GM19025 (cell line): Measurements from ENCODE around the gene PTGER1.
"Not testable (repeated sequence)": the region's sequence is repeated elsewhere in the genome, so short reads cannot be mapped to it uniquely, and the experiment has no call there.

Experiments
- ATAC-seq: cut with Tn5 transposase; IDR thresholded peaks from one replicate; pipeline ENCODE4 v1.9.1; 2021; ENCODE audit warnings: mild to moderate bottlenecking, low read depth, moderate library complexity; ENCODE audit not compliant: unreplicated experiment

Gene PTGER1, protein sequence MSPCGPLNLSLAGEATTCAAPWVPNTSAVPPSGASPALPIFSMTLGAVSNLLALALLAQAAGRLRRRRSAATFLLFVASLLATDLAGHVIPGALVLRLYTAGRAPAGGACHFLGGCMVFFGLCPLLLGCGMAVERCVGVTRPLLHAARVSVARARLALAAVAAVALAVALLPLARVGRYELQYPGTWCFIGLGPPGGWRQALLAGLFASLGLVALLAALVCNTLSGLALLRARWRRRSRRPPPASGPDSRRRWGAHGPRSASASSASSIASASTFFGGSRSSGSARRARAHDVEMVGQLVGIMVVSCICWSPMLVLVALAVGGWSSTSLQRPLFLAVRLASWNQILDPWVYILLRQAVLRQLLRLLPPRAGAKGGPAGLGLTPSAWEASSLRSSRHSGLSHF

DNA sequence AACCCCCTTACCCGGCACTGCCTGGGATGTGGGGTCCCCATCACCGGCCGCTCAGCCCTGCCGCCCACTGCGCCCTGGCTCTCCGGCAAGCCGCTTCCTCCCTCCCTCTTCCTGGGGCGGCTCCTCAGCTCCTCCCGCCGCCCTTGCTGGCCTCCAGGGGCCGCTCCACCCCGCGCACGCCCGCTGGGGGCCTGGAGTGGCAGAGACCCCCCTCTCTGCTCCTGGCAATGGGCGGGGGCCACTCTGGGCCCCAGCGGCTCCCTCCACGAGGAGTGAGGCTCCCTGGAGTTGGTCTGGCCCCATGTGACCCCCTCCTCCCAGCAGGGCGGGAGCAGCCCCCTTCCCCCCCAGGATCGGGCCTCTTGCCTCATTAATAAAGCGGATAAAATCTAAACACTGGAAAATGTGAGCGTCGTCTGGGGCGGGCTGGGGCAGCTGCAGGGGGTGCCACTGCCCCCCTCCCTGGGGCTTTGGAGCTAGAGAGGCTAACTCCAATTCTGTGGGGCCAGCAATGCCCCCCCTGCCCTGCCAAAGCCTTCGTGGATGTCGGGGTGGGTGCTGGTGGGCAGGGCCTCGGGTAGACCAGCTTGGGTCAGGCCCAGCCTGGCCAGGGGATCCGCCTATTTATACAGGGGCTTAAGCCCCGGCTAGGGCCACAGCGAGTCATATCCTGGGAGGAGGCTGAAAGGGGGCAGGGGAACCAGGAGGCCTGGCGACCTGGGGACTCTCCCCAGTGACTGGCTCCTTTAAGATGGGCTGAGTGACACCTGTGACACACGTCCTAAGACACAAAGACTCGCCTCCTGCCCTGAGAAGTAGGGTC lies at the start of gene PTGER1:
TSS of gene PTGER1 (minus strand) at position 104 of the 823 bp plus-strand sequence. CDS start 1,034 bp downstream, outside the sequence.
- ATAC-seq: no peak

- no peak for ATAC-seq
These were observed 45.4 kb upstream of the PTGER1 start for GRCh38 chr19:14520543-14520942.

DNA sequence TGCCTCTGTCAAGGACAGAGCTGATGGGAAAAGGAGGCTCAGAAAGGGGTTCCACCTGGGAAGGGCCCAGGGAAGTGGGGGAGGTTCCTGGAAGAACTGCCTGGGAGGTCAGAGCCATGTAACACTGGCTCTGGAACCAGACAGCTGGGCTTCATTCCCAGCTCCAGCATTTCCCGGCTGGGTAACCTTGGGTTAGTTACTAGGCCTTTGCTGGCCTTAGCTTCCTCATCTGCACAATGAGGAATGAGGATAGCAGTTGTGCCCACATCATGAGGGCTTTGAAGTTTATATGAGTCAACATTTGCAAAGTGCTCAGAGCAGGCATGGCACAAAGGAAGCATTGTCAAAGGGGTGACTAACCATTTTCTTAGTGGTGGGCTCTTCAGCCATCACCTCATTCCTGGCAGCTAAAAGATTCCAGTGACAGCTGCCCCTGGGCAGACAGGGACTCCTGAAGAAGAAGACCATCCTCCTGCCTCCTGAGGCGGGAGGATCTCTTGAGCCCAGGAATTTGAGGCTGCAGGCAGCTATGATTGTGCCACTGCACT lies 44.8 kb upstream of the PTGER1 start:
- no peak for ATAC-seq

DNA sequence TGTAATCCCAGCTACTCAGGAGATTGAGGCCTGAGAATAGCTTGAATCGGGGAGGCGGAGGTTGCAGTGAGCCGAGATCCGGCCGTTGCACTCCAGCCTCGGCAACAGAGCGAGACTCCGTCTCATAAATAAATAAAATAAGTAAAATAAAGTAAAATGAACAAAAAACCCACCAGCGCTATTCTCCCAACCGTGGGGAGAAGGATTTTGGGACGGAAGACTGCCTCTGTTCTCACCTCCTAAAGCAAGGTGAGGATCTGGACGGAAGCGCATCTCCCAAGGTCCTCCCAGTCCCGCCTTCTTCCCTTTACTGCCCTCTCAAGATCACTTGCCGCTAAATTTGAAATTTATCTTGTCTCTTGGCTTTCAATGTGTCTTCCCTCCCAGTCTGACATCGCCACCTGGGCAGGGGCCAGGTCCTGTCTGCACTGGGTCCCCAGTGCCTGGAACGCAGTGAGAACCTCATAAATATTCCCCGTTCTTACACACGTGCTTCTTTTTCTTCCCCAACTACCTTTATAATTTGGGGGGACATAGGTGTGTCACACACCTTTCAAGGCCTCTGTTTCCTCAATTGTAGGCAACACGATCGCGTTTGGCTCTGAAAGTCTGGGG lies 44.2 kb upstream of the PTGER1 start:
- no peak for ATAC-seq

GRCh38 chr19:14517840-14518505 lies 42.8 kb upstream of the PTGER1 start, which contains the start of gene DNAJB1:
TSS of gene DNAJB1 (minus strand) at chr19:14518397. CDS start at chr19:14518349, 48 bp downstream.
- peak; percentile 55 for ATAC-seq

- ATAC-seq: no peak
These were observed 42.3 kb upstream of the PTGER1 start for GRCh38 chr19:14517446-14517839.

- no peak for ATAC-seq
These were observed 41.7 kb upstream of the PTGER1 start for GRCh38 chr19:14516746-14517438.

GRCh38 chr19:14516048-14516534 lies 40.9 kb upstream of the PTGER1 start:
- no peak for ATAC-seq

GRCh38 chr19:14515501-14516047 lies 40.4 kb upstream of the PTGER1 start:
- ATAC-seq: no peak

GRCh38 chr19:14514215-14514863 lies 39.2 kb upstream of the PTGER1 start:
- no peak for ATAC-seq

GRCh38 chr19:14512406-14512961 lies 37.3 kb upstream of the PTGER1 start:
- ATAC-seq: no peak

- no peak for ATAC-seq
These were observed 36.1 kb upstream of the PTGER1 start for GRCh38 chr19:14511229-14511593.

DNA sequence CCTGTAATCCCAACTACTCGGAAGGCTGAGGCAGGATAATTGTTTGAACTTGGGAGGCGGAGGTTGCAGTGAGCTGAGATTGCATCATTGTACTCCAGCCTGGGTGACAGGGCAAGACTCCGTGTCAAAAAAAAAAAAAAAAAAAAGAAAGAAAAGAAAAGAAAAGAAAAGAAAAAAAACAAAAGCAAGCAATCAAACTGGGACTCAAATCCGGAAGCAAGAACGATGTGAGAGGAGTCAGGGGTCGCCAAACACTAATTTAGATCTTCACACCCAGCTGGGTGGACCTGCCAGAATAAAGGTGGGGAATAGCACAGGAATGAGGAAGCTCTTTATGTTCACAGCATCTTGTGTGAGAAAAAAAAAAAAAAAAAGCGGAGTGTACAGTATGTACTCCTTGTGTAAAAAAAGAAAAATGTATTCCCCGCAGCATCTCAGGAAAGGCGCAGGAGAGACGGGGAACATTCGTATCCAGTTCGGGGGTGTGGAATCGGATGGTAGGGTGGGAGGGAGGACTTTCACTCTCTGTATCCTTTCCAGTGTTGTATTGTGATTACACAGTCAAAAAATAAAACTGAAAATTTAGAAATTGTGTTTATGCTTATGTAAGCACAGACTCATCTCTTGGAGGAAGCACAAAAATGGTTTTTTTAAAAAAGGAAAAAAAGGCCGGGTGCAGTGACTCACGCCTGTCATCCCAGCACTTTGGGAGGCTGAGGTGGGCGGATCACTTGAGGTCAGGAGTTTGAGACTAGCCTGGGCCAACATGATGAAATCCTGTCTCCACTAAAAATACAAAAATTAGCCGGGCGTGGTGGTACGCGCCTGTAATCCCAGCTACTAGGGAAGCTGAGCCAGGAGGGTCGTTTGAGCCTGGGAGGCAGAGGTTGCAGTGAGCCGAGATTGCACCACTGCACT lies 35.4 kb upstream of the PTGER1 start:
- ATAC-seq: no peak

DNA sequence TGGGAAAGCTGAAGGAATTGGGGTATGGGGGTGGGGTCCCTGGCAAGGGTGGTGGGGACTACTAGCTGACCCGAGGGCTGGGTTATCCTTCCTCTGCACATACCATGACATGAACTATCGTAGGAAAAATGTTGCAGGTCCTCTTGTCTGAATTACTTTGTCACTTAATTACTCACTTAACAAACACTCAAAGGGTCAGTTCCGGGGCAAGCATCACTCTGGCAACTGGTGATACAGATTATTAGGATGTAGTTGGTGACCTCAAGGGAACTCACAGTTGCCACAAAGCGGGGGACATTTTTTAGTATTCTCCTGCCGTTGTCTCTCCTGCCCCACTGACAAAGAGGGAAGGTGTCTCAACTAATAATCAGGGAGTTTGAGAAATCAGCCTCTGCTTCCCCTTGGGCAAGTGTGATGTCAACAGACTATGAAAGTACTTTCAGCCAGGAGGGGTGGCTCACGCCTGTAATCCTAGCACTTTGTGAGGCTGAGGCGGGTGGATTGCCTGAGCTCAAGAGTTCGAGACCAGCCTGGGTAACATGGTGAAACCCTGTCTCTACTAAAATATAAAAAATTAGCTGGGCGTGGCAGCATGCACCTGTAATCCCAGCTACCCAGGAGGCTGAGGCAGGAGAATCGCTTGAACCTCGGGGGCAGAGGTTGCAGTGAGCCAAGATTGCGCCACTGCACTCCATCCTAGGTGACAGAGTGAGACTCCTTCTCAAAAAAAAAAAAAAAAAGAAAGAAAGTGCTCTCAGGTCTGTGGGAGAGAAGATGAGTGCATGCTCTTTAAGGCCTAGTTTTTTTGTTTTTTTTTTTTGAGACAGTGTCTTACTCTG lies 32.8 kb upstream of the PTGER1 start:
- no peak for ATAC-seq

DNA sequence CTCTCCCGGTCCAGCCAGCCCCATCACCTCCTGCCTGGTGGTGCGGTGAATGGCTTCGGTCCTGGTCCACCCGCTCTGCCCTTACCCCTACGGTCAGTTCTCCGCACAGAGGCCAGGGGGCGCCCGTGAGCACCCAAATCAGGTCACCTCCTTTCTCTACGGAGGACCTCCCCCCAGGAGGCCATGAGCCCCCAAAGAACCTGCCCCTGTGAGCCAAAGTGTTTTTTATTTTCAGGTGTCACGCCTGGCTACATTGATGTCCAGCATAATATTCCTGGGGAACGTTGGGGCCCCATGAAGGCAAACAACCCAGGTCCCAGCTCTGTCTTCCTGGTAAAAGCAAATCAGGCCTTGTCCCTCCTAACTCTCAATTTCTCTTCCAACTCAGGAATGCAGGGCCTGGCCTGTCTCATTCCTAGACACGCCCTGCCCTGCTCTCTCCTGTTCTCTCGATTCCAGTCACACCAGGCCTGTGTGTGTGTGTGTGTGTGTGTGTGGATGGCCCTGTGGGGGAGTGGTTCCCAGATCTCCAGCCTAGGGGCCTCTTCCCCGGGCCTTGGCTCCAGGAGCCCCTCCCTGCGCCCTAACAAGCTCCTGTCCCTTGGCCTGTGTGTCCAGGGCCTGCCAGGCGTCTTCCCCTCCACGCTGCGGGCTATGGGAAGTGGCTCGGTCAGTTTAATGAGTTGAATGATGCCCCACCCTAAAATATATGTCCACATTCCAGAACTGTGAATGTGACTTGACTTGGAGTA lies 30.5 kb upstream of the PTGER1 start:
- ATAC-seq: no peak

DNA sequence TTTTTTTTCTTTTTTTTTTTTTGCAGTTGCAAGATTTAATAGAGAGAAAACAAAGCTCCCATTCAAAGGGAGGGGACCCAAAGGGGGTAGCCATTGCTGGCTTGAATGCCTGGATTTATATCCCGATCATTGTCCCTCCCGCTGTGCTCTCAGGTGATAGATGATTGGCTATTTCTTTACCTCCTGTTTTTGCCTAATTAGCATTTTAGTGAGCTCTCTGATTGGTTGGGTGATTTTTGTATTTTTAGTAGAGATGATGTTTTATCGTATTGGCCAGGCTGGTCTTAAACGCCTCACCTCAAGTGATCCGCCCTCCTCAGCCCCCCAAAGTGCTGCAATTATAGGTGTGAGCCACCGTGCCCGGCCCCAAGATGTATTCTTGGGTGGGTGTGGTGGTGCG lies 29.4 kb upstream of the PTGER1 start:
- not testable (repeated sequence) for ATAC-seq
